ENCODE measurements around the gene OR2T6.
"Not testable (repeated sequence)": the region's sequence is repeated elsewhere in the genome, so short reads cannot be mapped to it uniquely, and the experiment has no call there.

The OR2T6 gene

GRCh38 chr1:248434913-248435312 lies 59.4 kb downstream of the OR2T6 start:
- not testable (repeated sequence) for DNase-seq

- DNase-seq = not testable (repeated sequence)
Observed at GRCh38 chr1:248436303-248436702, 60.8 kb downstream of the OR2T6 start.

DNA sequence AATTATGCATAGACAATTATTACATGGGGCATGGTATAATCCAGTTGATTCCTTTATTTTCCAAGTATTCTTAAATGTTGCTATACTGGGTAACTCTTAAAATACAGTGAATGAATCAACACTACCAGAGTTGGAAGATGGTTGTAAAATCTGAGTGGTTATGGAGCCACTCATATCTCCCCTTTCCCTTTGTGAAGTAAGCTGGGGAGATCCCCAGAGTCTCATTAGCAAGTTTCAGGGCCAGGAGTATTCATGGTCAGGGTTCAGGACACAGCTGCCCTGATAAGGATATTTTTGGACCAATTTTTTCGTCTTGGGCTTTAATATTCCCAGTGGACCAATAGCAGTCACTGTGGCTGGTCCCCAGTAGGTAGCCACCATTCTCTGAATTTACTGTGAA lies 63.1 kb downstream of the OR2T6 start:
- not testable (repeated sequence) for DNase-seq

DNA sequence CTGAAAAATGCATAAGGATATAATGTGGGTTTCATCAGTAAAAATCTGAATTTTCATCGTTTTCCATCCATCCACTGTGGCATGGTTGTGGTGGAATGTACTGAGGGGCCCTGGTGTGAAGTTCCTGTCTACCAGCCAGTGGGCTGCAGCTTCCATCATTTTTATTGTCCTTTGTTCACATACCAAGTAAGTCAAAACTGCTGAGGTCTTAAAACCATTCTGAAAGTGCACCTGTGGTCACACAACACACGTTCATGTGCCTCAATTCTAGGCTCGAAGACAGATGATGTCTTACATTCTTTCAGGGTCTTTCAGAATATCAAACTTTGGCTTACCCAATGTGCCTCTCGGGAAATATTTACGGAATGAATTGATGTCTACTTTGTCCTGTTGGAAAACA lies 63.7 kb downstream of the OR2T6 start:
- DNase-seq = not testable (repeated sequence)

Measured in suppressor macrophage treated with lipopolysaccharide for 1 hour (primary cell).